Iris pigment epithelial cell (primary cell): Measurements from ENCODE around the gene SLC20A1.

Source experiments
- DNase-seq: peaks from one replicate; pipeline ENCODE4 v3.0.0-alpha.2; 2011; ENCODE audit warnings: low read depth

The SLC20A1 gene

GRCh38 chr2:112709703-112710102 lies 64.0 kb downstream of the SLC20A1 start:
- no peak for DNase-seq

- no peak for DNase-seq
Observed at GRCh38 chr2:112710956-112711750, 65.4 kb downstream of the SLC20A1 start.

GRCh38 chr2:112712465-112712864 lies 66.7 kb downstream of the SLC20A1 start:
- no peak for DNase-seq

- peak; percentile 71 for DNase-seq
Observed at GRCh38 chr2:112712903-112713584, 67.3 kb downstream of the SLC20A1 start.
